AG09309 (cell line): ENCODE measurements around the gene SYNE3.

ENCODE experiments used
- DNase-seq: peaks from one replicate; pipeline ENCODE4 v3.0.0-alpha.2; 2010; ENCODE audit warnings: low read depth
- H3K4me3 ChIP-seq: 2 replicates; pipeline ENCODE4 v1.5.1; 2011; ENCODE audit warnings: mild to moderate bottlenecking, low read depth, low read length, moderate library complexity; ENCODE audit not compliant: control insufficient read depth
- TF ChIP-seq, protein P1 (sequence below): IDR thresholded peaks from 2 replicates; pipeline ENCODE4 v1.5.1; 2011; ENCODE audit warnings: mild to moderate bottlenecking, low read depth, low read length, inconsistent platforms; ENCODE audit not compliant: insufficient read depth, control insufficient read depth; ENCODE audit errors: missing control alignments

Gene SYNE3

DNA sequence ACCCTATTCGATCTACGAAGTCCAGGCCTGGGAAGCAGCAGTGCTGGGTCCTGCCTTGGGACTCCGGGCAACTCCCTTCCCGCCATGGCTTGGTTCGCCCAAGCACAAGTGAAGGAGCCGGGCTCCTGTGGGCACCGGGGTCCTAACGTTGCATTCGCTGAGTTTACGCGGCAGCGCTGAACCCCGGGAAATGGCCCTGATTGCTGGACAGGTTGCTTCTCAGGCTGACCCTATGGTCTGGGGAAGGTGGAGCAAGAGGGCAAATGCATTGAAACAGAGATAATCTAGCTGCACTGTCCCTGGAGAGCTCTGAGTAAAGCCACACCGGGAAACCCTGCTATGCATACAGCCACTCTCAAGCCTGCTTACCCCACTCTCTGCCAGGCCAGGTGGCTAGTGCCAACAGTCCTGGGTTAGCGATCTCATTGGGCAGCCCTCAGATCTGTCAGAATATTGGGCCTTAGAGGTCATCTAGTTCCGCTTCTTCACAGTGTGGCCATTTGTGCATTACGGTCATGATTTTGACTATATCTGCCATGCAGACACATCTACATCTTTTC is 11.3 kb downstream of the SYNE3 start:
- DNase-seq, result no peak
- TF ChIP-seq, protein P1, sequence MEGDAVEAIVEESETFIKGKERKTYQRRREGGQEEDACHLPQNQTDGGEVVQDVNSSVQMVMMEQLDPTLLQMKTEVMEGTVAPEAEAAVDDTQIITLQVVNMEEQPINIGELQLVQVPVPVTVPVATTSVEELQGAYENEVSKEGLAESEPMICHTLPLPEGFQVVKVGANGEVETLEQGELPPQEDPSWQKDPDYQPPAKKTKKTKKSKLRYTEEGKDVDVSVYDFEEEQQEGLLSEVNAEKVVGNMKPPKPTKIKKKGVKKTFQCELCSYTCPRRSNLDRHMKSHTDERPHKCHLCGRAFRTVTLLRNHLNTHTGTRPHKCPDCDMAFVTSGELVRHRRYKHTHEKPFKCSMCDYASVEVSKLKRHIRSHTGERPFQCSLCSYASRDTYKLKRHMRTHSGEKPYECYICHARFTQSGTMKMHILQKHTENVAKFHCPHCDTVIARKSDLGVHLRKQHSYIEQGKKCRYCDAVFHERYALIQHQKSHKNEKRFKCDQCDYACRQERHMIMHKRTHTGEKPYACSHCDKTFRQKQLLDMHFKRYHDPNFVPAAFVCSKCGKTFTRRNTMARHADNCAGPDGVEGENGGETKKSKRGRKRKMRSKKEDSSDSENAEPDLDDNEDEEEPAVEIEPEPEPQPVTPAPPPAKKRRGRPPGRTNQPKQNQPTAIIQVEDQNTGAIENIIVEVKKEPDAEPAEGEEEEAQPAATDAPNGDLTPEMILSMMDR, result no peak

DNA sequence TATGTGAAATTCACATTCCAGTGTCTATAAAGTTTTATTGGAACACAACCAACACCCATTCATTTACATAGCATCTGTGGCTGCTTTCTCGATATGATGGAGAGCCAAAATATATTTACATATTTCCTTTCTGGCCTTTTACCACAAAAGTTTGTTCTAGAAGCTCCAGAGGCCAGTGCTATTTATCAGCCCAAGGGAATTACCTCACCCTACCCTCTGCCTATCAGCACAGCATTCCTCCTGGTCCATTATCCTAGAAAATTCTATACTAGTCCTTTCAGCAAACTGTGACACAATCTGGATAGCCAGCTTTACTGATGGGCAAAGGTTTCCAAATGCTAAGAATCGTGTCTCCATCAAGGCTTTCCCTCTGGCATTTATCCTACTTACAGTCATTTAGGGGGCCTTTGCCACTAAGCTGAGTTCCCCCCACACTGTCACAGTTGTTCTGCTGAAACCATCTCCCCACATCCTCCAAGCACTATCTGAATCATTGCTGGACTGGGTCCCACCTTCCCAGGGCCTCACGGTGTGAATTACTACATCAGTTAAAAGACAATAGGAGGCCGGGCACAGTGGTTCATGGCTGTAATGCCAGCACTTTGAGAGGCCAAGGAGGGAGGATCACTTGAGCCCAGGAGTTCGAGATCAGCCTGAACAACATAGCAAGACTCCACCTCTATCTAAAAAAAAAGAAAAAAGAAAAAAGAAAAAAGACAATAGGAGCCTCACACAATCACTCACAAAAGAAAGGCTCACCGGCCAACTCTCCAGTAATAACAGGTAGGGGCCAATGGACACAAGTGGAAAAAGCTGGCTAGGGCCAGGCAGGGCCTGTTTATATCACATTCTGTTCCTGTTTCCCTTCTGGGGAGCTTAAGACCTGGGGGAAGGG is 12.1 kb downstream of the SYNE3 start:
- H3K4me3 ChIP-seq, result no peak overlapping the region
- TF ChIP-seq, protein P1, result no peak
- DNase-seq, result no peak

More for the DNA sequence above, 11.3 kb downstream of the SYNE3 start:
- no peak overlapping the region for H3K4me3 ChIP-seq

DNA sequence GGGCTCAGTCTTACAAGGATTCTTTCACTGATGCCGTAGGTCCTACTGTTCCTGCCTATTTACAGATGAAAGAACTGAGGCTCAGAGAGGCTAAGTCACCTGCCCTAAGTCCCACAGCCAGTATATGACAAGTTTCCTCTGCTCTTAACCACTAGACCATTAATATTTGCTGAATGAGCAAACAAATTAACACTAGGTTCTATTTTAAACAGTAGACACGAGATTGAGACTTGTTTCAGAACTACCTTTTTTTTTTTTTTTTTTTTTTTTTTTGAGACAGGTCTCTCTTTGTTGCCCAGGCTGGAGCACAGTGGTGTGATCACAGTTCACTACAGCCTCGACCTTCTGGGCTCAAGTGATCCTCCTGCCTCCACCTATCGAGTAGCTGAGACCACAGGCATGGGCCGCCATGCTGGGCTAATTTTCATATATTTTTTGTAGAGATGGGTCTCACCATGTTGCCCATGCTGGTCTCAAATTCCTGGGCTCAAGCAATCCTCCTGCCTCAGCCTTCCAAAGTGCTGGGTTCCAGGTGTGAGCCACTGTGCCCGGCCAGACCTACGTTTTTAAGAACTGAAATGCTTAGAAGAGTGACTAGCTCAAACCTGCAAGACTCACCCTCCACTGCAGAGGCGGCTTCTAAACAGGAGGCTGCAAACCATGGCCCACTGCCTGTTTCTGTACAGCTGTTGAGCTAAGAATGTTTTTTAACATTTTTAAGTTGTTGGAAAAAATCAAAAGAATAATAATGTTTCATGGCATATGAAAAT is 12.9 kb downstream of the SYNE3 start:
- TF ChIP-seq, protein P1, result no peak
- H3K4me3 ChIP-seq, result no peak overlapping the region
- no peak for DNase-seq

DNA sequence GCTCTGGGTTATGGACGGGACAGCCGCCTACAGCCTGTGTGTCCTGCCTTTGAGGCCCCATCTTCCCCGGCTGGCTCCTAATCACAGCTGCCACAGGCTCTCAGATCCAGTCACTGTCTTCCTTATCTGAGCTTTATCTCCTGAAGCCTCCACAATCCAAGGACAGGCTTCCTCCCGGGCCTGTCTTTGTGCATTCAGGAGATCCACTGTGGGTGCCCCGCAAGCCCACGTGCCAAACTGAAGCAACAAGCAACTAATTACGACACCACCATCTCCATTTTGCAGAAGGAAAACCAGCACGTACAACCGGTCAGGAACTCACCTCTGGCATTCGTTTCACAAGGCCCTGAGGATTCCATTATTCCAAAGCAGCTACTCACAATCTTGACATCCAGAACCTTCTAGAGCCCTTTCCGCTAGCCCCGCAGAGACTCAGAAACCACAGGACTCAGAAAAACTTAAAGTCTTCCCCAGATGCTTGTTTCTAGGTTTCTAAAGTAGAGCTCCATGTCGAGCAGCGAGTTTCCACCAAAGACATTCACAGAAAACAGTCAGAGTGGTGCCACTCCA is 14.0 kb downstream of the SYNE3 start:
- no peak overlapping the region for H3K4me3 ChIP-seq
- TF ChIP-seq, protein P1, result no peak
- DNase-seq, result no peak

DNA sequence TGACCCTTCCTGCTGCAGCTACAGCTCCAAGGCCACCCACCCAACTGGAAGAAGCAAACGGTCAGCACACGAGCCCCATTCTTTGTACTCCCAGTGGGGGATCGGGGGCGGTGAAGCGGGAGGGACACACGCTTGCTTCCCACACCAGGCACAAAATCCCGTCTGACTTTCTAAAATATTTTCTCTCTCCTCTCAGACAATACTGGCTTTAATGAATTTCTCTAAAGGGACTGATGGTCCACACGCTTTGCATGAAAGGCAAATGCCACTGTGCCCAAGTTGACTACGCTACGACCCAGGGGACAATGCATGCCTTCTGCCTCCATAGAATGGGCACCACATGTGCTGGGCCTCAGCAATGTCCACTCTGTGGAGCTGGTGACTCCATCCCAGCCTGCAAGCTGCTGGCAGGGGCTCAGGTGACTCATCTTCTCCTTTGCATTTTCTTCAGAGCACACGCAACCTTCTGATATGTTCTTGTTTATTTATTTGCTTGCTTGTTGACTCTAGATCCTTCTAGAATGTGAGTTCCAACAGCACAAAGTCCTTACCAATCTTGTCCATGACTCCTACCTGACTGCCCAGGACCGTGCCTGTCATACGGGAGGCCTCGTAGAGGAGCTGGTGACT is 15.6 kb downstream of the SYNE3 start:
- DNase-seq, result no peak
- TF ChIP-seq, protein P1, result no peak
- H3K4me3 ChIP-seq, result no peak overlapping the region

DNA sequence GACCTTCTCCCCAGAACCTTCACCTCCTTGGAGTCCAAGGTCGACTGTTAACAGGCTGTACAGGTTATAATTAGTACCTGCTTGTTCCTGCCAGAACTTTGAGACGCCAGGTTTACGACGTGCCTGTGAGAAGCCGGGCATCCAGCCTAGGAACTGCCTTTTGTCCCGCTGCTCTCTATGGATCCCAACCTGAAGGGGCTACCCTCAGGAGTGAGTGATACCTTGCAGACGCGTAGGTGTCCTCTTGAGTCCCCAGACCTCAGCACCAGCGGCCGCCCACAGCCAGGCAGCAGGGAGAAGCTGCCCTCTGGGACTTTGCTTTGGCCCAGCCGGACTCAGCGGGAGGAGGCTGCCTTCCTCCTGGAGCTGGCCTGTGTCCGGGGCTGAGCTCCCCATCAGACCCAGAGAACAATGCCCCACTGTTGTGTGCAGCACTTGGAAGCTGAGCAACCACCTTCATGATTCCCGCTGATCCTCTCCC is 16.2 kb downstream of the SYNE3 start:
- no peak overlapping the region for H3K4me3 ChIP-seq
- TF ChIP-seq, protein P1, result no peak
- no peak for DNase-seq
